GM19099 (cell line): ENCODE measurements around the gene BPIFA1.

ENCODE experiments used
- POLR2A ChIP-seq: IDR thresholded peaks from 3 replicates; pipeline ENCODE4 v1.6.1; 2011; ENCODE audit warnings: low read depth; ENCODE audit not compliant: insufficient read length; ENCODE audit errors: extremely low read depth

The BPIFA1 gene

DNA sequence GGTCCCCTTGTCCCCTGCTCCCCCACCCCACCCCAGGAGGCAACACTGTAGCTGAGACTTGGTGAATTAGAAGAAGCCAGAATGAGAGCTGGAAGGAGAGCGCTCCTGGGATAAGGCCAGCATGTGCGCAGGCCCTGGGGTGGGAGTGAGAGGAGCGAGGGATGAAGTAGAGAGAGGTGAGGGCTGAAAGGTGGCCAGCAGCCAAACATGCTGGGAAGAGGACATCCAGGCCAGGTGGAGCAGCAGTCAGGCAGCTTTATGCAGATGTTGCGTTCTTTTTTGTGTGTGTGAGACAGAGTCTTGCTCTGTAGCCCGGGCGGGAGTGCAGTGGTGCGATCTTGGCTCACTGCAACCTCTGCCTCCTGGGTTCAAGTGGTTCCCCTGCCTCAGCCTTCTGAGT, 45.0 kb downstream of the BPIFA1 start:
- no peak for TF ChIP-seq POLR2A

- no peak for TF ChIP-seq POLR2A
These were observed 45.9 kb downstream of the BPIFA1 start for GRCh38 chr20:33281550-33282146.

- no peak for TF ChIP-seq POLR2A
These were observed 46.6 kb downstream of the BPIFA1 start for GRCh38 chr20:33282196-33282934.

DNA sequence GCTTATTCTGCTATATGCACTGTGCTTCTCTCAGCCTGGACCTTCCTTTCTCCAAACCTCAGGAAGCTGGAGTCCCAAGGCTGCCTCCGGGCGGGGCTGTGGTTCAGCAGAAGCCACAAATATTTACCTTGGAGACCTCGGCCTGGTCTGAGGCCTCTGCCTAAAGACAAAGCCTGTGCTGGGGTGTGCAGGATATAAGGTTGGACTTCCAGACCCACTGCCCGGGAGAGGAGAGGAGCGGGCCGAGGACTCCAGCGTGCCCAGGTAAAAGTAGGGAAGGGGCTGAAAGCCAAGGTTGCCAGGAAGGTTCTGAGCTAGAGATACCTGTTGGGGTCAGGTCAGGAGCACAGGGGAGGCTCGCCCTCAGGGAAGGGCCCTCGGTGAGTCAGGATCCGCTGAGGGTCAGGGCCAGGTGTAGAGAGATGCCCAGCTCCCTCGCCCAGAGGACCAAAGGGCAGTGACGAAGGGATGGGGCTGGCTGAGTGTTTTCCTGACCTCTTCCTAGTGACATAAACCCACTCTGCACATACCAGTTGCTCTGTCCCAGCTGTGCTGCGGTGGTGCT, 47.3 kb downstream of the BPIFA1 start, which contains the start of gene BPIFB1:
TSS of gene BPIFB1 (plus strand) at position 224 of the 565 bp plus-strand sequence. CDS start 2,860 bp downstream, outside the sequence.
- TF ChIP-seq POLR2A: no peak

- no peak for TF ChIP-seq POLR2A
These were observed 48.5 kb downstream of the BPIFA1 start for GRCh38 chr20:33284284-33284683.

GRCh38 chr20:33284937-33285336, 49.1 kb downstream of the BPIFA1 start:
- no peak for TF ChIP-seq POLR2A

GRCh38 chr20:33285861-33286495, 50.2 kb downstream of the BPIFA1 start:
- TF ChIP-seq POLR2A: no peak

- TF ChIP-seq POLR2A: no peak
These were observed 52.1 kb downstream of the BPIFA1 start for GRCh38 chr20:33287884-33288283.

DNA sequence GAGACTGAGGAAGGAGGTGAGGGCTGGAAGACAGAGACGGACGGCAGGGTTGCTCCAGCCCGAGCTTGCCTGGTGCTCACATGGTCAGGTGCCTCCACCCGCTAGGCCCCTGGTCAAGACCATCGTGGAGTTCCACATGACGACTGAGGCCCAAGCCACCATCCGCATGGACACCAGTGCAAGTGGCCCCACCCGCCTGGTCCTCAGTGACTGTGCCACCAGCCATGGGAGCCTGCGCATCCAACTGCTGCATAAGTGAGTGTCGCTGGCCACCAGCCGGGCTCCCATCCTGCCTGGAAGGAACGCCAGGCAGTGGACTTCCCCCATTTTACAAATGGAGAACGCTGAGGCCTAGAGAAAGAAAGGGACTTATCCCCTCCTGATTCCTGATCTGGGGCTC, 55.1 kb downstream of the BPIFA1 start:
- no peak for TF ChIP-seq POLR2A

GRCh38 chr20:33291416-33291815, 55.6 kb downstream of the BPIFA1 start:
- TF ChIP-seq POLR2A: no peak

DNA sequence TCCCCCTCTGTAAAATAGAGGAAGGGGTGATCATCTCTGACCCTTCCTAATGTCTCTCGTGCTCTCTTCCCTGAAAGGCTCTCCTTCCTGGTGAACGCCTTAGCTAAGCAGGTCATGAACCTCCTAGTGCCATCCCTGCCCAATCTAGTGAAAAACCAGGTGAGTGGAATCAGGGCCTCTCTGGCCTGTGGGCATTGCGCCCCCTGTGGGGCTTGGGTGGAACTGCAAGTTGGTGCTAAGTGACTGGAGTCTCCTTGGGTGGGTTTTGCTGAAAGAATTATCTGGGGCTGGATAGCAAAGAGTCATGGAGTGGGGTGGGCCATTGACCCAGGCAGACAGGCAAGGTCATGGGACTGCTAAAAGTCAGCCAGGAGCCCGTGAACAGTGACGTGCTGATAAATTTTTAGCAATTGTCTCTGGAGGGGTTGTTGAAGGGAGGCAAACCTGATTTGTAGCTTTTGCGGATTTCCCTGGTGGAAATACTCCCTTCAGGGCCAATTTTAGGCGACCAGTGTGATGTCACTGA, 56.1 kb downstream of the BPIFA1 start:
- no peak for TF ChIP-seq POLR2A
